Neural progenitor cell (in vitro differentiated cells): ENCODE data around the gene EHBP1. TPM values are rescaled to one million over a fixed set of nuclear protein-coding genes. Genes with fewer than 3 reads are reported as not detected.

Source experiments
- DNase-seq: peaks from one replicate; pipeline ENCODE4 v3.0.0-alpha.2; 2016; ENCODE audit warnings: low spot score
- H2AFZ ChIP-seq: fragments of 200-600 bp; sonication (generic); replicated peaks from 2 replicates; pipeline ENCODE4 v1.6.1; 2016; ENCODE audit warnings: antibody characterized with exemption
- H3F3A ChIP-seq: fragments of 200-600 bp; sonication (generic); 2 replicates; pipeline ENCODE4 v1.6.1; 2016; ENCODE audit warnings: antibody characterized with exemption, low read depth
- H3K27ac ChIP-seq: fragments of 200-600 bp; sonication (generic); 2 replicates; pipeline ENCODE4 v1.5.1; 2016; ENCODE audit warnings: mild to moderate bottlenecking
- H3K27me3 ChIP-seq: fragments of 200-600 bp; sonication (generic); 2 replicates; pipeline ENCODE4 v1.6.1; 2016; ENCODE audit warnings: mild to moderate bottlenecking, moderate library complexity
- H3K36me3 ChIP-seq: fragments of 200-600 bp; sonication (generic); 2 replicates; pipeline ENCODE4 v1.5.1; 2016
- H3K4me1 ChIP-seq: fragments of 200-600 bp; sonication (generic); 2 replicates; pipeline ENCODE4 v1.6.1; 2016; ENCODE audit warnings: mixed run types
- H3K4me2 ChIP-seq: fragments of 200-600 bp; sonication (generic); 2 replicates; pipeline ENCODE4 v1.6.1; 2016
- H3K4me3 ChIP-seq: fragments of 200-600 bp; sonication (generic); 2 replicates; pipeline ENCODE4 v1.5.1; 2016
- H3K79me2 ChIP-seq: fragments of 200-600 bp; sonication (generic); 2 replicates; pipeline ENCODE4 v1.6.1; 2016; ENCODE audit warnings: low read depth
- H3K9ac ChIP-seq: fragments of 200-600 bp; sonication (generic); 2 replicates; pipeline ENCODE4 v1.6.1; 2016
- H3K9me3 ChIP-seq: fragments of 200-600 bp; sonication (generic); 2 replicates; pipeline ENCODE4 v1.5.1; 2016; ENCODE audit warnings: low read depth
- H4K20me1 ChIP-seq: fragments of 200-600 bp; sonication (generic); 2 replicates; pipeline ENCODE4 v1.6.1; 2016; ENCODE audit warnings: low read depth
- H3K27ac Mint-ChIP-seq: 3 replicates; pipeline ENCODE4 v1.8.0; 2021; ENCODE audit warnings: mixed read lengths
- H3K27me3 Mint-ChIP-seq: 2 replicates; pipeline ENCODE4 v1.8.0; 2022; ENCODE audit warnings: low read depth, mild to moderate bottlenecking, inconsistent platforms, moderate library complexity, mixed read lengths; ENCODE audit not compliant: insufficient read depth
- H3K36me3 Mint-ChIP-seq: 3 replicates; pipeline ENCODE4 v1.8.0; 2021; ENCODE audit warnings: mixed read lengths
- H3K4me1 Mint-ChIP-seq: 3 replicates; pipeline ENCODE4 v1.8.0; 2021; ENCODE audit warnings: mixed read lengths
- H3K4me3 Mint-ChIP-seq: 3 replicates; pipeline ENCODE4 v1.8.0; 2021; ENCODE audit warnings: mild to moderate bottlenecking, moderate library complexity, mixed read lengths
- H3K9me3 Mint-ChIP-seq: 3 replicates; pipeline ENCODE4 v1.8.0; 2020; ENCODE audit warnings: mixed read lengths
- CTCF ChIP-seq: fragments of 200-600 bp; sonication (generic); IDR thresholded peaks from 2 replicates; pipeline ENCODE4 v1.5.1; 2017; ENCODE audit warnings: antibody characterized with exemption, mild to moderate bottlenecking
- EZH2 ChIP-seq: fragments of 200-600 bp; sonication (generic); IDR thresholded peaks from 2 replicates; pipeline ENCODE4 v1.6.1; 2017; ENCODE audit warnings: antibody characterized with exemption, mild to moderate bottlenecking, moderate library complexity
- EZH2phosphoT487 ChIP-seq: fragments of 200-600 bp; sonication (generic); IDR thresholded peaks from 2 replicates; pipeline ENCODE4 v1.6.1; 2017; ENCODE audit warnings: antibody characterized with exemption
- total RNA-seq: library from RNA; depleted of rRNA; stranded (reverse); fragments of >200 nt; gene quantifications from 2 replicates; pipeline ENCODE4 v1.2.3, GENCODE V29; 2015; ENCODE audit warnings: low replicate concordance

The EHBP1 gene
- total RNA-seq, 1 donor from 2014 or later: 65.8 TPM

GRCh38 chr2:63035169-63035568 is 329.7 kb downstream of the EHBP1 start:
- H3K4me1 Mint-ChIP-seq: peaks cover 45% of the 10 kb centered on the region
- no peaks in the 10 kb centered on the region for H3K79me2 ChIP-seq
- no peak for DNase-seq
- peaks cover 30% of the 10 kb centered on the region for H3F3A ChIP-seq
- no peak overlapping the region for H3K4me2 ChIP-seq
- H3K4me1 ChIP-seq: peaks cover 29% of the 10 kb centered on the region
- H3K4me3 Mint-ChIP-seq: no peak overlapping the region
- no peaks in the 10 kb centered on the region for H4K20me1 ChIP-seq
- H3K4me3 ChIP-seq: no peak overlapping the region
- no peak overlapping the region for H2AFZ ChIP-seq
- no peaks in the 10 kb centered on the region for H3K27me3 Mint-ChIP-seq
- peaks cover 2% of the 10 kb centered on the region for H3K9me3 Mint-ChIP-seq
- H3K9ac ChIP-seq: no peak overlapping the region
- H3K27ac ChIP-seq: no peak overlapping the region
- no peaks in the 10 kb centered on the region for H3K27me3 ChIP-seq
- TF ChIP-seq EZH2 (no peak), CTCF (no peak), EZH2phosphoT487 (no peak)
- no peaks in the 10 kb centered on the region for H3K36me3 ChIP-seq
- no peak overlapping the region for H3K27ac Mint-ChIP-seq
- peaks cover 9% of the 10 kb centered on the region for H3K36me3 Mint-ChIP-seq
- H3K9me3 ChIP-seq: no peaks in the 10 kb centered on the region

- TF ChIP-seq EZH2phosphoT487 (no peak), CTCF (no peak), EZH2 (no peak)
- peaks cover 35% of the 10 kb centered on the region for H3F3A ChIP-seq
- H4K20me1 ChIP-seq: no peaks in the 10 kb centered on the region
- no peak overlapping the region for H3K4me3 ChIP-seq
- H3K4me1 ChIP-seq: peaks cover 34% of the 10 kb centered on the region
- no peak overlapping the region for H2AFZ ChIP-seq
- no peak overlapping the region for H3K4me3 Mint-ChIP-seq
- no peaks in the 10 kb centered on the region for H3K27me3 Mint-ChIP-seq
- H3K4me2 ChIP-seq: no peak overlapping the region
- no peaks in the 10 kb centered on the region for H3K36me3 ChIP-seq
- peaks cover 11% of the 10 kb centered on the region for H3K36me3 Mint-ChIP-seq
- no peak for DNase-seq
- H3K9me3 Mint-ChIP-seq: peaks cover 2% of the 10 kb centered on the region
- H3K27me3 ChIP-seq: no peaks in the 10 kb centered on the region
- no peak overlapping the region for H3K27ac ChIP-seq
- peak overlapping the region; percentile 21 for H3K27ac Mint-ChIP-seq
- no peaks in the 10 kb centered on the region for H3K79me2 ChIP-seq
- no peak overlapping the region for H3K9ac ChIP-seq
- peaks cover 50% of the 10 kb centered on the region for H3K4me1 Mint-ChIP-seq
- H3K9me3 ChIP-seq: no peaks in the 10 kb centered on the region
Observed at GRCh38 chr2:63035660-63036059, 330.1 kb downstream of the EHBP1 start.

DNA sequence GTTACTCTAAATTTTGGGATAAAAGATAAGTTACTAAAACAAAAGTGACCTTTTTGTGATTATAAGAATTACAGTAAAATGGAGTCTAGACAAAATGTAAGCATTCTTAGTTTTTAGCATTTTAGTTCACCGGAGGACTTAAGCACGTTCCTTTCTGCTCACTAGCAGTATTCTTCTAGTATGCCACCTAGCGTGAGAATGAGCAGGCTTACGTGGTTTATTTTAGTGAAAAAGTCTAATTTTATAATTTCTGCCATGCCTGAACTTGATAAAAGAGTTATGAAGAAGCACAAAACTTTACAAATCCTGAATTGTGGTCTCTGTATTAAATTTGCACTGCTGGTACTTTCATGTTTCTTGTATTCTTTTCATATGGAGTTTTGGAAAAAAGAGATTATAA is 332.5 kb downstream of the EHBP1 start:
- H3K27ac ChIP-seq: peak overlapping the region; percentile 30
- peaks cover 58% of the 10 kb centered on the region for H3K4me1 ChIP-seq
- no peaks in the 10 kb centered on the region for H3K9me3 ChIP-seq
- H3K4me3 Mint-ChIP-seq: no peak overlapping the region
- no peaks in the 10 kb centered on the region for H3K9me3 Mint-ChIP-seq
- no peak for TF ChIP-seq CTCF
- no peak for TF ChIP-seq EZH2phosphoT487
- TF ChIP-seq EZH2: no peak
- no peak for DNase-seq
- no peak overlapping the region for H3K9ac ChIP-seq
- no peak overlapping the region for H3K27ac Mint-ChIP-seq
- no peaks in the 10 kb centered on the region for H4K20me1 ChIP-seq
- H3K4me1 Mint-ChIP-seq: peaks cover 60% of the 10 kb centered on the region
- H3K4me2 ChIP-seq: no peak overlapping the region
- no peaks in the 10 kb centered on the region for H3K27me3 ChIP-seq
- H3K4me3 ChIP-seq: no peak overlapping the region
- no peaks in the 10 kb centered on the region for H3K27me3 Mint-ChIP-seq
- H3K79me2 ChIP-seq: peaks cover 8% of the 10 kb centered on the region
- H3K36me3 ChIP-seq: no peaks in the 10 kb centered on the region
- H3K36me3 Mint-ChIP-seq: peaks cover 6% of the 10 kb centered on the region
- H2AFZ ChIP-seq: no peak overlapping the region
- peaks cover 53% of the 10 kb centered on the region for H3F3A ChIP-seq

- H2AFZ ChIP-seq: no peak overlapping the region
- no peaks in the 10 kb centered on the region for H3K9me3 ChIP-seq
- H3K9ac ChIP-seq: no peak overlapping the region
- TF ChIP-seq CTCF: no peak
- no peak for TF ChIP-seq EZH2phosphoT487
- no peak for TF ChIP-seq EZH2
- H3K36me3 ChIP-seq: no peaks in the 10 kb centered on the region
- Mint-ChIP-seq H3K36me3 (peaks cover 11% of the 10 kb centered on the region), H3K27ac (peak overlapping the region; percentile 81), H3K4me3 (peak overlapping the region; percentile 37), H3K27me3 (peaks cover 4% of the 10 kb centered on the region), H3K4me1 (peaks cover 63% of the 10 kb centered on the region), H3K9me3 (no peaks in the 10 kb centered on the region)
- peaks cover 4% of the 10 kb centered on the region for H3K27me3 ChIP-seq
- peak overlapping the region; percentile 68 for H3K27ac ChIP-seq
- H3F3A ChIP-seq: peaks cover 75% of the 10 kb centered on the region
- H3K4me1 ChIP-seq: peaks cover 64% of the 10 kb centered on the region
- no peak overlapping the region for H3K4me3 ChIP-seq
- H3K79me2 ChIP-seq: peaks cover 29% of the 10 kb centered on the region
- peak; percentile 22 for DNase-seq
- H4K20me1 ChIP-seq: no peaks in the 10 kb centered on the region
- peak overlapping the region; percentile 14 for H3K4me2 ChIP-seq
Observed at GRCh38 chr2:63040586-63040985, 335.1 kb downstream of the EHBP1 start.
